B cell (primary cell): Measurements from ENCODE around the gene SRC. TPM values are rescaled to one million over a fixed set of nuclear protein-coding genes. Genes with fewer than 3 reads are reported as not detected.

Source experiments
- ATAC-seq: fragments of 200-7000 bp; cut with Tn5 transposase; one replicate; pipeline ENCODE4 v1.10.0; 2021; ENCODE audit warnings: low read depth, mild to moderate bottlenecking, moderate number of reproducible peaks, moderate library complexity
- CTCF ChIA-PET: fragments of 350-600 bp; sonication (Branson Sonifier 250); formaldehyde crosslinking; loops from one replicate; lab custom pipeline; 2021; ENCODE audit warnings: antibody characterized with exemption, inconsistent platforms; lab: Charles Lee
- POLR2A ChIA-PET: fragments of 350-600 bp; sonication (Branson Sonifier 250); formaldehyde crosslinking; loops from one replicate; lab custom pipeline; 2021; ENCODE audit warnings: antibody characterized with exemption; lab: Charles Lee
- DNase-seq: peaks from one replicate; pipeline ENCODE4 v3.0.0; 2013
- H2AFZ ChIP-seq: 2 replicates; pipeline ENCODE4 v1.6.1; 2012; ENCODE audit warnings: mild to moderate bottlenecking, low read depth, low read length; ENCODE audit not compliant: insufficient read depth, poor library complexity, severe bottlenecking
- H3K27ac ChIP-seq, 2 donors: 1 replicate in 1 of 2; 2 replicates in 1 of 2; pipeline ENCODE4 v1.5.1; 2012 to 2013; ENCODE audit warnings: low read length in 2 of 2, mild to moderate bottlenecking in 2 of 2, moderate library complexity in 1 of 2
- H3K27me3 ChIP-seq, 4 experiments: fragments of 200-600 bp in 1 of 4; sonication (generic) in 1 of 4; replicated peaks in 1 of 4; 1 replicate in 2 of 4; 2 replicates in 2 of 4; pipeline versions ENCODE4 v1.6.1 to v1.7.0; 2013 to 2016; ENCODE audit warnings: low read length in 3 of 4, mild to moderate bottlenecking in 2 of 4, mixed read lengths in 1 of 4, moderate library complexity in 1 of 4; ENCODE audit not compliant: insufficient read depth in 4 of 4, control insufficient read depth in 3 of 4; ENCODE audit errors: control extremely low read depth in 1 of 4
- H3K36me3 ChIP-seq, 2 experiments: replicated peaks in 1 of 2; 1 replicate in 1 of 2; 2 replicates in 1 of 2; pipeline versions ENCODE4 v1.6.1 to v1.7.1; 2013; ENCODE audit warnings: low read length in 1 of 2; ENCODE audit not compliant: insufficient read depth in 2 of 2, control insufficient read depth in 1 of 2; ENCODE audit errors: control extremely low read depth in 1 of 2, extremely low read depth in 1 of 2
- H3K4me1 ChIP-seq, 2 donors: fragments of 200-600 bp in 1 of 2; sonication (generic) in 1 of 2; 1 replicate in 1 of 2; 2 replicates in 1 of 2; pipeline versions ENCODE4 v1.5.1 to v1.6.1; 2013 to 2017; ENCODE audit warnings: low read length in 2 of 2; ENCODE audit not compliant: control insufficient read depth in 2 of 2, insufficient read depth in 2 of 2
- H3K4me2 ChIP-seq: replicated peaks from 2 replicates; pipeline ENCODE3; 2012; ENCODE audit warnings: mild to moderate bottlenecking, low read depth, low read length; ENCODE audit not compliant: poor library complexity, severe bottlenecking
- H3K4me3 ChIP-seq, 5 experiments: fragments of 200-600 bp in 1 of 5; sonication (generic) in 1 of 5; 1 replicate in 3 of 5; 2 replicates in 2 of 5; pipeline versions ENCODE4 v1.5.1 to v1.7.0; 2011 to 2016; ENCODE audit warnings: low read length in 4 of 5, mild to moderate bottlenecking in 4 of 5, low read depth in 2 of 5, control low read depth in 1 of 5, moderate library complexity in 1 of 5; ENCODE audit not compliant: insufficient read depth in 1 of 5; ENCODE audit errors: control extremely low read depth in 1 of 5, extremely low read depth in 1 of 5
- H3K79me2 ChIP-seq: fragments of 200-600 bp; sonication (generic); one replicate; pipeline ENCODE4 v1.6.0; 2016; ENCODE audit warnings: low read length; ENCODE audit not compliant: control insufficient read depth, insufficient read depth
- H3K9ac ChIP-seq: fragments of 200-600 bp; sonication (generic); 2 replicates; pipeline ENCODE4 v1.6.1; 2017; ENCODE audit warnings: mild to moderate bottlenecking, low read length, moderate library complexity
- H3K9me3 ChIP-seq, 3 donors: one replicate each; pipeline versions ENCODE4 v1.6.1 to v1.7.1; 2013; ENCODE audit warnings: low read length in 2 of 3; ENCODE audit not compliant: control insufficient read depth in 2 of 3, insufficient read depth in 1 of 3; ENCODE audit errors: control extremely low read depth in 1 of 3
- H4K20me1 ChIP-seq: 2 replicates; pipeline ENCODE4 v1.6.0; 2012; ENCODE audit warnings: mild to moderate bottlenecking, low read length; ENCODE audit not compliant: insufficient read depth, control insufficient read depth, poor library complexity, severe bottlenecking
- H3K27ac Mint-ChIP-seq: one replicate; pipeline ENCODE4 v1.8.0; 2021; ENCODE audit warnings: mixed read lengths
- H3K27me3 Mint-ChIP-seq: one replicate; pipeline ENCODE4 v1.8.0; 2021; ENCODE audit warnings: mixed read lengths
- H3K4me1 Mint-ChIP-seq: one replicate; pipeline ENCODE4 v1.8.0; 2021; ENCODE audit warnings: mixed read lengths
- H3K4me3 Mint-ChIP-seq: one replicate; pipeline ENCODE4 v1.8.0; 2021; ENCODE audit warnings: mixed read lengths
- H3K9me3 Mint-ChIP-seq: one replicate; pipeline ENCODE4 v1.8.0; 2022; ENCODE audit warnings: mixed read lengths; ENCODE audit not compliant: insufficient read depth
- EZH2 ChIP-seq: IDR thresholded peaks from 2 replicates; pipeline ENCODE4 v1.6.1; 2012; ENCODE audit warnings: borderline replicate concordance, low read depth, mild to moderate bottlenecking, moderate library complexity, low read length; ENCODE audit not compliant: insufficient read depth, poor library complexity, severe bottlenecking
- WGBS: methylation state at CpG from one replicate; pipeline ENCODE4 v1.1.5; 2013; ENCODE audit warnings: missing lambda C conversion rate; ENCODE audit not compliant: insufficient coverage; 5-methylcytosine and 5-hydroxymethylcytosine counted together
- intact Hi-C: fragments of 100-400 bp; cut with micrococcal nuclease; formaldehyde crosslinking; loops from one replicate; pipeline ENCODE4 v1.10.0; 2022
- polyA plus RNA-seq: library from polyadenylated mRNA; depleted of rRNA; stranded (reverse); fragments of >200 nt; gene quantifications from 2 replicates; pipeline ENCODE4 v1.2.3, GENCODE V29; 2012
- total RNA-seq, 2 donors: library from RNA; stranded (reverse); fragments of 120-200 nt in 1 of 2; gene quantifications; 1 replicate in 1 of 2; 2 replicates in 1 of 2; pipeline versions ENCODE4 v1.2.3 to v1.2.4, GENCODE V29; 2013 to 2022
- TF ChIP-seq, protein P1 (sequence below): fragments of 200-600 bp; IDR thresholded peaks from one replicate; pipeline ENCODE4 v1.8.0; 2022; ENCODE audit warnings: antibody characterized with exemption, mild to moderate bottlenecking

SRC gene
- total and polyA plus RNA-seq, 2 donors (not counting 1 experiment from before 2014, with no cell fraction given): 6.5 to 16.8 TPM

DNA sequence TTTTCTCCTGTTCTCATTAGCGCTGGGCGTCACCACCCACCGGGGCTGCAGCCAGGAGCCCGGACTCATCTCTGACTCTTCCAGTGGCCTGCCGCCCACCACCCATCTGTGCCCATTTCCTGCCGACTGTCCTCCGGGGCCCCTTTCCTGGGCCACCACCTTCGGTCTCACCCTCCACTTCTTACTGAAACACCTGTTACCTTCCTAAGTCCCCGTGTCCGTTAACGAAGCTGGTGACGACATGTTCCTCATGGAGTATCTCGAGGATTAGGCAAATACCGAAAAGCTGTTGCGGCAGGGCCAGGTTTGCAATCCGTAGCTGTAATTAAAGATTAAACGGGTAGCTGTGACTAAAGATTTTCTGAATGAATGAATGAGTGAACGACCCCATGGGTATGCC lies 80.2 kb downstream of the SRC start:
- 80% methylated on average over 10 of the region's 18 CpGs for WGBS

DNA sequence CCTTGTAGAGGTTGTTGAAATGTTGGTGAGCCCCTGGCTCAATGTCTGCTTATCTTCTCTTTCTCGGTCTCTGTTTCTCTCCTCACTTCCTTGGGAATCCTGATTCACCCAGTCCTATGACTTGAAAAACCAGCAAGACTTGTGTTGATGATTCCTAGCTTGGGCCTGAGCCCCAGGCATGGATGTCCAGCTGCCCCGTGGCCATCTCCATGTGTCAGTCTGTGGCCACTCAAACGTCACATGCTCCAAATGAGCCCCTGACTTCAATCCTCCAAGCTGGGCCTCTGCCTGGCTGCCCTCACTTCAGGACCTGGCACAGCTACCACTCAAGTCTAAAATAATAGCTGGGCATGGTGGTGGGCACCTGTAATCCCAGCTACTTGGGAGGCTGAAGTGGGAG lies 81.0 kb downstream of the SRC start:
- DNase-seq (no peak), ATAC-seq (no peak)
- Histone ChIP-seq H3K4me3 (no peak overlapping the region), H3K36me3 (no peaks in the 10 kb centered on the region), H3K79me2 (no peaks in the 10 kb centered on the region), H3K27ac (no peak overlapping the region), H4K20me1 (no peaks in the 10 kb centered on the region), H3K9me3 (no peaks in the 10 kb centered on the region), H3K27me3 (peaks cover 0 to 53% (median 9%) of the 10 kb centered on the region in 4 experiments), H3K4me1 (no peaks in the 10 kb centered on the region), H2AFZ (no peak overlapping the region), H3K9ac (no peak overlapping the region), H3K4me2 (no peak overlapping the region)
- H3K27ac Mint-ChIP-seq: no peak overlapping the region
- H3K27me3 Mint-ChIP-seq: peaks cover 19% of the 10 kb centered on the region
- ChIA-PET CTCF (no interaction called here), POLR2A (interaction anchor here (0.7 kb wide), 1 partner anchor 143 kb away, joined by 3 read pairs; no protein-coding TSS in a partner anchor)
- no peaks in the 10 kb centered on the region for H3K4me1 Mint-ChIP-seq
- TF ChIP-seq EZH2: no peak
- TF ChIP-seq, protein P1, sequence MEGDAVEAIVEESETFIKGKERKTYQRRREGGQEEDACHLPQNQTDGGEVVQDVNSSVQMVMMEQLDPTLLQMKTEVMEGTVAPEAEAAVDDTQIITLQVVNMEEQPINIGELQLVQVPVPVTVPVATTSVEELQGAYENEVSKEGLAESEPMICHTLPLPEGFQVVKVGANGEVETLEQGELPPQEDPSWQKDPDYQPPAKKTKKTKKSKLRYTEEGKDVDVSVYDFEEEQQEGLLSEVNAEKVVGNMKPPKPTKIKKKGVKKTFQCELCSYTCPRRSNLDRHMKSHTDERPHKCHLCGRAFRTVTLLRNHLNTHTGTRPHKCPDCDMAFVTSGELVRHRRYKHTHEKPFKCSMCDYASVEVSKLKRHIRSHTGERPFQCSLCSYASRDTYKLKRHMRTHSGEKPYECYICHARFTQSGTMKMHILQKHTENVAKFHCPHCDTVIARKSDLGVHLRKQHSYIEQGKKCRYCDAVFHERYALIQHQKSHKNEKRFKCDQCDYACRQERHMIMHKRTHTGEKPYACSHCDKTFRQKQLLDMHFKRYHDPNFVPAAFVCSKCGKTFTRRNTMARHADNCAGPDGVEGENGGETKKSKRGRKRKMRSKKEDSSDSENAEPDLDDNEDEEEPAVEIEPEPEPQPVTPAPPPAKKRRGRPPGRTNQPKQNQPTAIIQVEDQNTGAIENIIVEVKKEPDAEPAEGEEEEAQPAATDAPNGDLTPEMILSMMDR: no peak
- WGBS: 97% methylated on average over 3 of the region's 3 CpGs
- H3K9me3 Mint-ChIP-seq: no peaks in the 10 kb centered on the region
- H3K4me3 Mint-ChIP-seq: no peak overlapping the region
- intact Hi-C loops: no loop called here

More for the DNA sequence above, 80.2 kb downstream of the SRC start:
- Mint-ChIP-seq H3K4me1 (no peaks in the 10 kb centered on the region), H3K27ac (no peak overlapping the region), H3K27me3 (peaks cover 26% of the 10 kb centered on the region), H3K9me3 (no peaks in the 10 kb centered on the region), H3K4me3 (no peak overlapping the region)
- H3K9ac ChIP-seq: no peak overlapping the region
- no peaks in the 10 kb centered on the region for H3K9me3 ChIP-seq
- H3K27me3 ChIP-seq: peaks cover 0 to 58% (median 10%) of the 10 kb centered on the region in 4 experiments
- H2AFZ ChIP-seq: no peak overlapping the region
- POLR2A ChIA-PET: interaction anchor here (0.7 kb wide), 1 partner anchor 144 kb away, joined by 3 read pairs; no protein-coding TSS in a partner anchor
- no peaks in the 10 kb centered on the region for H4K20me1 ChIP-seq
- no peak for ATAC-seq
- H3K4me2 ChIP-seq: no peak overlapping the region
- no peaks in the 10 kb centered on the region for H3K4me1 ChIP-seq
- no peak for DNase-seq
- H3K36me3 ChIP-seq: no peaks in the 10 kb centered on the region
- no peaks in the 10 kb centered on the region for H3K79me2 ChIP-seq
- no peak overlapping the region for H3K27ac ChIP-seq
- H3K4me3 ChIP-seq: no peak overlapping the region
- intact Hi-C loops: no loop called here
- CTCF ChIA-PET: no interaction called here
- TF ChIP-seq, protein P1: no peak
- TF ChIP-seq EZH2: no peak
